PC-9 (cell line): ENCODE data around the gene ADTRP. TPM values are rescaled to one million over a fixed set of nuclear protein-coding genes. Genes with fewer than 3 reads are reported as not detected.

Source experiments
- BruUV-seq: library from RNA; stranded (reverse); fragments of 400-500 nt; replicated peaks from 2 replicates; lab custom pipeline; 2021; lab: Mats Ljungman, UMichigan
- CTCF ChIA-PET: fragments of 300-600 bp; sonication (Branson Sonifier 250); formaldehyde crosslinking; loops from one replicate; lab custom pipeline; 2022; ENCODE audit warnings: antibody characterized with exemption; lab: Charles Lee
- POLR2A ChIA-PET: fragments of 300-600 bp; sonication (Branson Sonifier 250); formaldehyde crosslinking; loops from one replicate; lab custom pipeline; 2022; ENCODE audit warnings: antibody characterized with exemption; ENCODE audit not compliant: unreplicated experiment; lab: Charles Lee
- DNase-seq, 2 experiments: peaks; one replicate each; pipeline versions ENCODE4 v3.0.0 to v3.0.0-alpha.2; 2015 to 2022; ENCODE audit warnings: mixed read lengths in 1 of 2
- H2AFZ ChIP-seq: fragments of 200-600 bp; sonication (generic); 2 replicates; pipeline ENCODE4 v1.8.1; 2017; ENCODE audit warnings: antibody characterized with exemption
- H3F3A ChIP-seq: fragments of 200-600 bp; sonication (generic); 2 replicates; pipeline ENCODE4 v1.8.1; 2017; ENCODE audit warnings: antibody characterized with exemption, mild to moderate bottlenecking, low read depth; ENCODE audit not compliant: insufficient read depth
- H3K27ac ChIP-seq: fragments of 200-600 bp; sonication (generic); 2 replicates; pipeline ENCODE4 v1.6.1; 2016; ENCODE audit warnings: mixed run types
- H3K27me3 ChIP-seq: fragments of 200-600 bp; sonication (generic); 2 replicates; pipeline ENCODE4 v1.6.1; 2016; ENCODE audit warnings: low read depth, mixed run types; ENCODE audit not compliant: insufficient read depth
- H3K36me3 ChIP-seq: fragments of 200-600 bp; sonication (generic); 2 replicates; pipeline ENCODE4 v1.6.1; 2016; ENCODE audit warnings: low read depth, mixed run types
- H3K4me1 ChIP-seq: fragments of 200-600 bp; sonication (generic); replicated peaks from 2 replicates; pipeline ENCODE4 v1.6.1; 2016; ENCODE audit warnings: mixed run types; ENCODE audit not compliant: insufficient read depth
- H3K4me2 ChIP-seq: fragments of 200-600 bp; sonication (generic); 2 replicates; pipeline ENCODE4 v1.6.1; 2017; ENCODE audit warnings: mixed run types
- H3K4me3 ChIP-seq: fragments of 200-600 bp; sonication (generic); 2 replicates; pipeline ENCODE4 v1.6.1; 2016; ENCODE audit warnings: mixed run types
- H3K79me2 ChIP-seq: fragments of 200-600 bp; sonication (generic); 2 replicates; pipeline ENCODE4 v1.6.1; 2017; ENCODE audit warnings: low read depth, mixed run types
- H3K9me2 ChIP-seq: fragments of 200-600 bp; sonication (generic); 2 replicates; pipeline ENCODE4 v1.8.1; 2017; ENCODE audit warnings: mild to moderate bottlenecking; ENCODE audit not compliant: insufficient read depth
- H3K9me3 ChIP-seq: fragments of 200-600 bp; sonication (generic); 2 replicates; pipeline ENCODE4 v1.8.1; 2016; ENCODE audit warnings: low read depth; ENCODE audit not compliant: insufficient read depth
- H4K20me1 ChIP-seq: fragments of 200-600 bp; sonication (generic); 2 replicates; pipeline ENCODE4 v1.8.1; 2017; ENCODE audit not compliant: insufficient read depth
- CTCF ChIP-seq: fragments of 200-600 bp; sonication (generic); conservative IDR thresholded peaks from 2 replicates; pipeline ENCODE4 v1.6.1; 2017; ENCODE audit warnings: mixed run types, antibody characterized with exemption, mild to moderate bottlenecking, moderate library complexity
- EZH2 ChIP-seq: fragments of 200-600 bp; sonication (generic); IDR thresholded peaks from 2 replicates; pipeline ENCODE4 v1.8.0; 2017; ENCODE audit warnings: antibody characterized with exemption, low read depth
- intact Hi-C: fragments of 100-400 bp; cut with micrococcal nuclease; formaldehyde crosslinking; loops from one replicate; pipeline ENCODE4 v1.10.0; 2022; ENCODE audit not compliant: unreplicated experiment
- total RNA-seq: library from RNA; stranded (reverse); gene quantifications from 2 replicates; pipeline ENCODE4 v1.2.3, GENCODE V29; 2021

Gene ADTRP
- total RNA-seq, 1 experiment from 2014 or later = 4.1 TPM

GRCh38 chr6:11722220-11722619, 56.4 kb downstream of the ADTRP start:
- intact Hi-C loops = no loop called here
- H3K4me2 ChIP-seq = no peak overlapping the region
- H3K4me1 ChIP-seq = no peaks in the 10 kb centered on the region
- ChIA-PET POLR2A (no interaction called here), CTCF (no interaction called here)
- no peaks in the 10 kb centered on the region for H4K20me1 ChIP-seq
- H3K36me3 ChIP-seq = no peaks in the 10 kb centered on the region
- H3K79me2 ChIP-seq = no peaks in the 10 kb centered on the region
- no peak for DNase-seq
- H3K27me3 ChIP-seq = no peaks in the 10 kb centered on the region
- no TSS peak for BruUV-seq
- no peak overlapping the region for H2AFZ ChIP-seq
- no peak for TF ChIP-seq CTCF
- no peak for TF ChIP-seq EZH2
- H3F3A ChIP-seq = no peaks in the 10 kb centered on the region
- H3K4me3 ChIP-seq = no peak overlapping the region
- H3K9me2 ChIP-seq = no peaks in the 10 kb centered on the region
- no peak overlapping the region for H3K27ac ChIP-seq
- H3K9me3 ChIP-seq = no peaks in the 10 kb centered on the region

- H3K27me3 ChIP-seq = no peaks in the 10 kb centered on the region
- no peaks in the 10 kb centered on the region for H4K20me1 ChIP-seq
- H3K27ac ChIP-seq = no peak overlapping the region
- H3K4me1 ChIP-seq = no peaks in the 10 kb centered on the region
- H3K4me3 ChIP-seq = no peak overlapping the region
- H3K4me2 ChIP-seq = no peak overlapping the region
- no peaks in the 10 kb centered on the region for H3K36me3 ChIP-seq
- H3K9me2 ChIP-seq = no peaks in the 10 kb centered on the region
- POLR2A ChIA-PET = no interaction called here
- DNase-seq = no peak
- BruUV-seq = no TSS peak
- intact Hi-C loops = no loop called here
- no peaks in the 10 kb centered on the region for H3K79me2 ChIP-seq
- CTCF ChIA-PET = no interaction called here
- no peaks in the 10 kb centered on the region for H3F3A ChIP-seq
- H2AFZ ChIP-seq = no peak overlapping the region
- TF ChIP-seq CTCF (no peak), EZH2 (no peak)
- H3K9me3 ChIP-seq = 0 out of 2 replicates have a peak, but pooled peaks cover 5% of the 10 kb centered on the region
These were observed 60.1 kb downstream of the ADTRP start for GRCh38 chr6:11718463-11718862.

DNA sequence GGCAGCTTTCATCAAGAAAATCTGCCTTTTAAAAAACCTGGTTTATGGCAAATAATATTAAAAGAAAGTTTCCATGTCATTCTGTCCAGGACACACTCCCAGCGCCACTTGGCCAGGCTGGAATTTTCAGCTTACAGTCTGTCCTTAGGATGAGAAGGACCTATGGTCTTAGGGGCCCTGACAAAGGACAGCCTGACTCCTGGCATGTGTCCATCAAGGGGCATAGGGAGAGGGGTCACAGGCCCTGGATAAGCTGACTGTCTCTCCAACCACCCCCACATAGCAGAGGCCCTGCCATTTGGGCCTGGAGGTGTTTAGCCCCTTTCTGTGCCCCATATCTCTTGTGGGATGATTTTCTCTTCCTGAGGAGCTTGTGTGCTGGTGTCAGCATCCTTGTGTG, 60.6 kb downstream of the ADTRP start:
- TF ChIP-seq EZH2 = no peak
- TF ChIP-seq CTCF = no peak
- POLR2A ChIA-PET = no interaction called here
- H3K9me3 ChIP-seq = 0 out of 2 replicates have a peak, but pooled peaks cover 5% of the 10 kb centered on the region

More for the DNA sequence above, 60.6 kb downstream of the ADTRP start:
- Histone ChIP-seq H3K4me1 (no peaks in the 10 kb centered on the region), H3K27me3 (no peaks in the 10 kb centered on the region), H3K79me2 (no peaks in the 10 kb centered on the region), H2AFZ (no peak overlapping the region), H3K9me2 (no peaks in the 10 kb centered on the region), H3K27ac (no peak overlapping the region), H3K4me3 (no peak overlapping the region), H3K36me3 (no peaks in the 10 kb centered on the region), H3K4me2 (no peak overlapping the region), H3F3A (no peaks in the 10 kb centered on the region), H4K20me1 (no peaks in the 10 kb centered on the region)
- intact Hi-C loops = no loop called here
- no peak for DNase-seq
- CTCF ChIA-PET = no interaction called here
- BruUV-seq = no TSS peak
